ENCODE measurements around the gene SND1. TPM values are rescaled to one million over a fixed set of nuclear protein-coding genes. Genes with fewer than 3 reads are reported as not detected.

SND1 gene
- total RNA-seq, 4 donors from 2014 or later: 70.8 to 141 (median 85.7) TPM

- Histone ChIP-seq H3K27ac (no peak overlapping the region), H3K9me3 (no peaks in the 10 kb centered on the region), H3K4me3 (no peak overlapping the region), H3K27me3 (no peaks in the 10 kb centered on the region), H3K36me3 (no peaks in the 10 kb centered on the region), H3K4me1 (peaks cover 0 to 71% (median 24%) of the 10 kb centered on the region in 4 donors)
- DNase-seq (ENCODE audit: low spot score in 2 of 2): no peak
- 85 to 86% methylated on average over 2 of the region's 2 CpGs for WGBS, 2 donors
- TF ChIP-seq EP300 (IDR thresholded peaks at IDR 0.05) (no peak), POLR2A (IDR thresholded peaks at IDR 0.05) (no peak)
- TF ChIP-seq, protein P1, sequence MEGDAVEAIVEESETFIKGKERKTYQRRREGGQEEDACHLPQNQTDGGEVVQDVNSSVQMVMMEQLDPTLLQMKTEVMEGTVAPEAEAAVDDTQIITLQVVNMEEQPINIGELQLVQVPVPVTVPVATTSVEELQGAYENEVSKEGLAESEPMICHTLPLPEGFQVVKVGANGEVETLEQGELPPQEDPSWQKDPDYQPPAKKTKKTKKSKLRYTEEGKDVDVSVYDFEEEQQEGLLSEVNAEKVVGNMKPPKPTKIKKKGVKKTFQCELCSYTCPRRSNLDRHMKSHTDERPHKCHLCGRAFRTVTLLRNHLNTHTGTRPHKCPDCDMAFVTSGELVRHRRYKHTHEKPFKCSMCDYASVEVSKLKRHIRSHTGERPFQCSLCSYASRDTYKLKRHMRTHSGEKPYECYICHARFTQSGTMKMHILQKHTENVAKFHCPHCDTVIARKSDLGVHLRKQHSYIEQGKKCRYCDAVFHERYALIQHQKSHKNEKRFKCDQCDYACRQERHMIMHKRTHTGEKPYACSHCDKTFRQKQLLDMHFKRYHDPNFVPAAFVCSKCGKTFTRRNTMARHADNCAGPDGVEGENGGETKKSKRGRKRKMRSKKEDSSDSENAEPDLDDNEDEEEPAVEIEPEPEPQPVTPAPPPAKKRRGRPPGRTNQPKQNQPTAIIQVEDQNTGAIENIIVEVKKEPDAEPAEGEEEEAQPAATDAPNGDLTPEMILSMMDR (IDR thresholded peaks at IDR 0.05): no peak
Observed at GRCh38 chr7:127998671-127999070, 346.7 kb downstream of the SND1 start.

DNA sequence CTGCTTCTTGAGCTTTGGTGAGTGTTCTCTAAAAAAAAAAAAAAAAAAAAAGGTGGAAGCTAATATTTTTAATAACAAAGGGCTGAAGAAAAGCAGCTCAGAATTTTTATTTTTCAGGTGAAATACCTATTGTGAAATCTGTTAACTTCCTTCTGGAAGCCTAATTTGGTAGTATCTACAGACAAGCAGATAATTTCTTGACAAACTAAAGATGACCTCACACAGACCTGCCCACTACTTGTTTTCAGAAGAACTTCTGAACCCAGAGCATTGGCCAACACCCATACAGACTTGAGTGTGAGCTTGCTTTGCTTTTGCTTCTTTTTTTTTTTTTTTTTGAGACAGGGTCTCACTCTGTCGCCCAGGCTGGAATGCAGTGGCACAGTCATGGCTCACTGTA lies 348.1 kb downstream of the SND1 start:
- Histone ChIP-seq H3K27me3 (no peaks in the 10 kb centered on the region), H3K4me3 (no peak overlapping the region), H3K4me1 (peaks cover 0 to 72% (median 23%) of the 10 kb centered on the region in 4 donors), H3K36me3 (no peaks in the 10 kb centered on the region), H3K27ac (peak overlapping the region in 1 of 4 donors; percentile 3), H3K9me3 (no peaks in the 10 kb centered on the region)
- TF ChIP-seq, protein P1 (IDR thresholded peaks at IDR 0.05): no peak
- TF ChIP-seq EP300 (IDR thresholded peaks at IDR 0.05) (no peak), POLR2A (IDR thresholded peaks at IDR 0.05) (no peak)
- DNase-seq (ENCODE audit: low spot score in 2 of 2): no peak
- 100% methylated on average over 1 of the region's 1 CpG for WGBS, 2 donors

DNA sequence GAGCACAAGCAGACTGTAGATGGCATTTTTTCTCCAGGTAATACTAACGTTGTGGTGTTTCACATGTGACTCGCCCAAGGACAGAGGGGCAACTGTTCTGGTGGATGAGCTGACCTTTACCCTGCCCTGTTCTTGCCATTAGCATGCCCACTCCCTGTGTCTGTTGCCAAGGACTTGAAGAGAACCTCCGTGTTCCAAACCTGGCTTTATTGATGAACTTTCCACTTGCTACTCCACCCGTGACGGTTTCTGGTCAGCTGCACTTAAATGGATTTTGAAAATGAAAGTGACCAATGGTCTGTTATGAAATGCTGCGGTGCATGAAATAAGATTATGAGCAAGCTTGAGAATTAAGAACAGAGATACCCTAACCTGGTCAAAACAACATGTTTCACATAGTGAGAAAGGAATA lies 348.9 kb downstream of the SND1 start:
- no peaks in the 10 kb centered on the region for H3K27me3 ChIP-seq
- no peaks in the 10 kb centered on the region for H3K9me3 ChIP-seq
- no peak overlapping the region for H3K4me3 ChIP-seq
- peaks cover 0 to 2% (median 0%) of the 10 kb centered on the region in 3 donors for H3K36me3 ChIP-seq
- no peak for DNase-seq (ENCODE audit: low spot score in 2 of 2)
- TF ChIP-seq POLR2A (IDR thresholded peaks at IDR 0.05) (no peak), EP300 (IDR thresholded peaks at IDR 0.05) (no peak)
- TF ChIP-seq, protein P1 (IDR thresholded peaks at IDR 0.05): no peak
- 45 to 46% methylated on average over 6 of the region's 6 CpGs for WGBS, 2 donors
- peaks cover 0 to 72% (median 14%) of the 10 kb centered on the region in 4 donors for H3K4me1 ChIP-seq
- peak overlapping the region in 2 of 4 donors; percentile 3 to 32 for H3K27ac ChIP-seq

- Histone ChIP-seq H3K27ac (no peak overlapping the region), H3K4me3 (no peak overlapping the region), H3K27me3 (no peaks in the 10 kb centered on the region), H3K4me1 (peaks cover 0 to 56% (median 6%) of the 10 kb centered on the region in 4 donors), H3K9me3 (no peaks in the 10 kb centered on the region), H3K36me3 (peaks cover 0 to 13% (median 0%) of the 10 kb centered on the region in 3 donors)
- DNase-seq (ENCODE audit: low spot score in 2 of 2): no peak
- WGBS, 2 donors: 77 to 79% methylated on average over 3 of the region's 3 CpGs
- no peak for TF ChIP-seq EP300 (IDR thresholded peaks at IDR 0.05)
- TF ChIP-seq POLR2A (IDR thresholded peaks at IDR 0.05): no peak
- TF ChIP-seq, protein P1 (IDR thresholded peaks at IDR 0.05): no peak
Observed at GRCh38 chr7:128003167-128003566, 351.2 kb downstream of the SND1 start.

- H3K27ac ChIP-seq: no peak overlapping the region
- no peaks in the 10 kb centered on the region for H3K27me3 ChIP-seq
- no peak overlapping the region for H3K4me3 ChIP-seq
- no peaks in the 10 kb centered on the region for H3K9me3 ChIP-seq
- TF ChIP-seq, protein P1 (IDR thresholded peaks at IDR 0.05): no peak
- TF ChIP-seq EP300 (IDR thresholded peaks at IDR 0.05): no peak
- TF ChIP-seq POLR2A (IDR thresholded peaks at IDR 0.05): no peak
- WGBS, 2 donors: 54 to 71% methylated on average over 2 of the region's 2 CpGs
- DNase-seq (ENCODE audit: low spot score in 2 of 2): no peak
- H3K36me3 ChIP-seq: peaks cover 0 to 13% (median 0%) of the 10 kb centered on the region in 3 donors
- H3K4me1 ChIP-seq: peaks cover 0 to 54% (median 6%) of the 10 kb centered on the region in 4 donors
Observed at GRCh38 chr7:128003787-128004186, 351.8 kb downstream of the SND1 start.
